ENCODE data around the gene AUP1. TPM values are rescaled to one million over a fixed set of nuclear protein-coding genes. Genes with fewer than 3 reads are reported as not detected.

The AUP1 gene
- 111 and 175 TPM in 2 replicates for total RNA-seq

DNA sequence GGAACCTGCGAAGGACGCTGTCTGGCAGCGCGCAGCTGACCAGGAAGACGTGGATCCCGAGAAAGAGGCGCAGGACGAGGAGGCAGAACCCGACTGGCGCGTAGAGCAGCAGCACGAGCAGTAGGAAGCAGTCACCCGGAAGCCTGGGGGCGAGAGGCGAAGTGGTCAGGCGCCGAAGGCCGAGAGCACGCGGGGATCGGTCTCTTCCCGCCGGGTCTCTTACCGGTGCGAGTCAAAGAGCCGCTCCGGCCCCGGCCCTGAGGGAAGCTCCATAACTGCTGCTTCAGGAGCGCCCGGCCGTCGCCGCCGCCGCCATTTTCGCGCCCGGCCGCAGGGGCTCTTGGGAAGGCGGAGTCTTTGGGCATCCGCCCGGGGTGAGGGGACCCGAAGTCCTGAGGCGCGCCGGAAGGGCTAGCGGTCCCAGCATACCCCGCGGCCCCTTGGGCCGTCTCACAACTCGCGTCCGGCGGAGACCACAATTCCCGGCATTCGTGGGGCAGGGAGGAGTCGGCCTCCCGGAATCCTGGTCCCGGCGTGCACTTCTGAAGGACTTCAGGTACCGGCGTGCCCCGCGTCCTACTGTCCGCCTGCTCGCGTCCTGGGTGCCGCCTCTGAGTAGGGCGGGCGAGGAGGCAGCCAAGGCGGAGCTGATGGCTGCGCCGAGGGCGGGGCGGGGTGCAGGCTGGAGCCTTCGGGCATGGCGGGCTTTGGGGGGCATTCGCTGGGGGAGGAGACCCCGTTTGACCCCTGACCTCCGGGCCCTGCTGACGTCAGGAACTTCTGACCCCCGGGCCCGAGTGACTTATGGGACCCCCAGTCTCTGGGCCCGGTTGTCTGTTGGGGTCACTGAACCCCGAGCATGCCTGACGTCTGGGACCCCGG is at the start of gene AUP1, which contains the start of gene HTRA2:
TSS of gene AUP1 (minus strand) at position 350 of the 882 bp plus-strand sequence. CDS start at position 273, 77 bp downstream.
TSS of gene HTRA2 (plus strand) at position 577 of the 882 bp plus-strand sequence. CDS start at position 651, 74 bp downstream.

GRCh38 chr2:74553892-74554819 is 24.6 kb upstream of the AUP1 start, which contains the start of the genes DOK1 and LOXL3:
TSS of gene DOK1 (plus strand) at chr2:74554720. CDS start at chr2:74554755, 35 bp downstream.
TSS of gene LOXL3 (minus strand) at chr2:74553942. CDS start at chr2:74552634, 1,308 bp downstream.

DNA sequence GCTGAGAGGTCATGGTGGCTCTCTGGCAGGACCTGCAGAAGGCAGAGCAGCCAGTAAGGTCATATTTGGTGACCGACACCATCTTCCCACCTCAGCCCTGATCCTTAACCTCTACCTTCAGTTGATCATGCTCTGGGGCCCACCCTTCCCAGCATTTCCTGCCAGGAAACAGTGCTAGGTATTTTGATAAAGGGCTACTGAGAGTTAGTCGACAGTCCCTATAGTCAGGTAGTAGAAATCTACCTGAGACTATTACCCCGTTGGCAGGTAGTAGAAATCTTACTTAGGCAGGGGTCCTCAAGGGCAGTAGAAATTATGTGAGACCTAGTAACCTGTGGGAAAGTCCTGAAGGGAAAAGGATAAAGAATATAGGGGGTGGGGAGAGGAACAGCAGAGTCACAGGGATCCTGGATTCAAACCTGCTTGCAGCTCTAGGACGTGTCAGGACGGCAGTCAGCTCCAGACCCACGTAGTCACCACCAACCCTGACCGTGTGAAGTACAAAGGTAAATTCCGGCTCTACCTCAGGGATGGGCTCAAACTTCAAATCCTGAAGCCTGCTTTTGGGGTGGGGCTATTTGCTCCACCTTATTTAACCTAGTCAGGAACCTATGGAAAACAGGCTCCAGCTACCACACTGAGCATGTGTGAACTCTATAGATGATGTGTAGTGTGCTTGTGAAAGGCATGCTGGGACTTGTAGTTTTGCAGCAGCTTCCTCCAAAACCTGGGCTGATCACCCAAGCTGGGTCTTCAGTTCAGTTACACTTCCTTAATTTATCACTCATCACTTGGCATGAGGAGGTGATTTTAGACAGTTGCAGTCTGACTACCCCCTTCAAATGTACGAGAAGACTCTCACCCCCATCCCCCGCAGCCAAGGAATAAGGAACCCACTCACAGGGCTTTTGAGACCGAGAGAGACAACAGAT is 3.5 kb downstream of the AUP1 start, which contains the start of gene DQX1:
TSS of gene DQX1 (minus strand) at position 515 of the 932 bp plus-strand sequence. CDS start at position 13, 502 bp downstream.

GRCh38 chr2:74514368-74515270 is 14.9 kb downstream of the AUP1 start, which contains the start of gene TLX2:
TSS of gene TLX2 (plus strand) at chr2:74514450. CDS start at chr2:74514807, 357 bp downstream.

GRCh38 chr2:74507145-74507925 is 22.2 kb downstream of the AUP1 start, which contains the start of gene PCGF1:
TSS of gene PCGF1 (minus strand) at chr2:74507695. CDS start at chr2:74507668, 27 bp downstream.

GRCh38 chr2:74499267-74499939 is 30.1 kb downstream of the AUP1 start, which contains the start of gene LBX2:
TSS of gene LBX2 (minus strand) at chr2:74499603. CDS start at chr2:74499537, 66 bp downstream.

DNA sequence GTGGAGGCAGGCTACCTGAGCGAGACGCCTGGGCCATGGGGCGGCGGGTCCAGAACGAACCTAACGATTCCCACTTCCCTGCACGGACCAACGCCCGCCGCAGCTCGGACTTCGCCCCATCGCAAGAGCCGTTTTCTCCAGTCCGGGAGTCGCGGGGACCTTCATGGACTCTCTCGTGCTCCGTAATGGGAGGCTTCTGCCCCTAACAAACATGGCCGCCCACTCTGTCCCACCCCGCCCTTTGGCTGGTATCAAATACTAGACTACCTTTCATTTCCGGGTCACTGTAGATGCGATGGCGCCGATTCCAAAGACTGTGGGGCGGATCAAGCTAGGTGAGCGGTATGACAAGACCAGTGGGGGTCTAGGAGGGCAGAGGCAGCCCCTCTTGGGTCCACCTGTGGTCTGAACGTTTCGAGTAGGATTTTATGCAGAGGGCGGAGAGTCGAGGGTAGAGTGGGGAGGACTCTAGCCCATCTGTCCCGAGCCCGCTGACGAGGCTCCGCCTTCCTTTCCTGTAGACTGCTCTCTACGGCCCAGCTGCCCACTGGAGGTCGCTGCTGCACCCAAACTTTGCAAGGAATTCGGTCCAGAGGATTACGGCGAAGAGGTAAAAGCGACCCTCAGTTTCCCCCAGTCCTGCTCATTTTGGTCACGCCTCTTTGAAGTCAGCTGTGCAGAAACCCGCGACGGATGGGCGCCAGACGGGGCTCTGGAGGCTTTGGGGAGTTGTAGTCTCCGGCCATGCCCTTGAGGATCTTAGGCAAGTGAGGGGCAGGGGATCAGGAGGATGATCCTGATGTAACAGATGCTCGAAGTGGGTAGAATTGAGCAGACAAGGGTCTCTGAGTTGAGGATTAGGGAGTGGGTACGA is 46.5 kb downstream of the AUP1 start, which contains the start of the genes CCDC142 and TTC31:
TSS of gene CCDC142 (minus strand) at position 198 of the 874 bp plus-strand sequence. CDS start at position 37, 161 bp downstream.
TSS of gene TTC31 (plus strand) at position 281 of the 874 bp plus-strand sequence. CDS start at position 296, 15 bp downstream.

Other genes starting within 250 kb of the AUP1 start
- gene SLC4A5, start 186.3 kb downstream of the AUP1 start, total RNA-seq = under 0.01 and 0.21 TPM in 2 replicates
- gene DCTN1, start 149.4 kb downstream of the AUP1 start, total RNA-seq = 52.6 and 114 TPM in 2 replicates
- under 0.01 and 0.85 TPM in 2 replicates for gene C2orf81, start 108.1 kb downstream of the AUP1 start, total RNA-seq
- gene WDR54, start 108.0 kb downstream of the AUP1 start, total RNA-seq = 16.9 and 19.5 TPM in 2 replicates
- 33.2 and 51.9 TPM in 2 replicates for gene RTKN, start 87.8 kb downstream of the AUP1 start, total RNA-seq
- gene INO80B, start 74.6 kb downstream of the AUP1 start, total RNA-seq = 9.9 and 14.5 TPM in 2 replicates
- gene WBP1, start 71.3 kb downstream of the AUP1 start, total RNA-seq = 24.4 and 27.7 TPM in 2 replicates
- gene MOGS, start 64.3 kb downstream of the AUP1 start, total RNA-seq = 64.4 and 67.0 TPM in 2 replicates
- 18.4 and 27.0 TPM in 2 replicates for gene MRPL53, start 57.0 kb downstream of the AUP1 start, total RNA-seq
- gene CCDC142, start 46.7 kb downstream of the AUP1 start, total RNA-seq = 9.9 and 12.7 TPM in 2 replicates
- gene TTC31, start 46.6 kb downstream of the AUP1 start, total RNA-seq = 6.8 and 11.6 TPM in 2 replicates
- gene LBX2, start 30.1 kb downstream of the AUP1 start, total RNA-seq = 0.68 and 1.00 TPM in 2 replicates
- gene PCGF1, start 22.0 kb downstream of the AUP1 start, total RNA-seq = 36.4 and 39.0 TPM in 2 replicates
- not detected in 2 replicates for gene TLX2, start 15.3 kb downstream of the AUP1 start, total RNA-seq
- 1.0 and 3.9 TPM in 2 replicates for gene DQX1, start 3.5 kb downstream of the AUP1 start, total RNA-seq
- gene HTRA2, start 227 bp upstream of the AUP1 start, total RNA-seq = 31.9 and 59.8 TPM in 2 replicates
- gene LOXL3, start 24.2 kb upstream of the AUP1 start, total RNA-seq = 0.28 and 0.34 TPM in 2 replicates
- gene DOK1, start 25.0 kb upstream of the AUP1 start, total RNA-seq = 0.68 and 2.1 TPM in 2 replicates
- 2.1 and 2.8 TPM in 2 replicates for gene M1AP, start 118.6 kb upstream of the AUP1 start, total RNA-seq
- gene SEMA4F, start 124.5 kb upstream of the AUP1 start, total RNA-seq = 3.1 and 10.8 TPM in 2 replicates

Measured in nasal cavity respiratory epithelium epithelial cell of viscerocranial mucosa (primary cell).